K562 (cell line): Measurements from ENCODE around the gene RBKS.

ENCODE experiments used
- HMG20A ChIP-seq: fragments of 450-650 bp; formaldehyde crosslinking; conservative IDR thresholded peaks from 2 replicates; pipeline ENCODE4 v1.4.0; 2020; ENCODE audit warnings: mild to moderate bottlenecking, mixed read lengths
- KAT8 ChIP-seq: fragments of 450-650 bp; IDR thresholded peaks from 2 replicates; pipeline ENCODE4 v1.6.1; 2016; ENCODE audit warnings: low read depth, mild to moderate bottlenecking
- RAD21 ChIP-seq, 2 experiments: fragments of 250-450 bp in 1 of 2; fragments of 450-650 bp in 1 of 2; sonication (Bioruptor Pico) in 1 of 2; formaldehyde crosslinking in 1 of 2; IDR thresholded peaks in 1 of 2; conservative IDR thresholded peaks in 1 of 2; 2 replicates each; pipeline versions ENCODE4 v1.4.0 to v1.8.0; 2020 to 2022; ENCODE audit warnings: mild to moderate bottlenecking in 2 of 2, moderate library complexity in 1 of 2
- TAF7 ChIP-seq: fragments of 450-650 bp; IDR thresholded peaks from 2 replicates; pipeline ENCODE4 v1.6.1; 2016; ENCODE audit warnings: missing genetic modification characterization, missing compliant biosample characterization
- TF ChIP-seq, protein P1 (sequence below): fragments of 450-650 bp; IDR thresholded peaks from 2 replicates; pipeline ENCODE4 v1.6.1; 2016; ENCODE audit warnings: missing biosample characterization, missing genetic modification characterization
- TF ChIP-seq, protein P2 (sequence below): sonication (generic); formaldehyde crosslinking; IDR thresholded peaks from 2 replicates; pipeline ENCODE4 v1.8.1; 2023; ENCODE audit warnings: mild to moderate bottlenecking, missing genetic modification reagents

DNA sequence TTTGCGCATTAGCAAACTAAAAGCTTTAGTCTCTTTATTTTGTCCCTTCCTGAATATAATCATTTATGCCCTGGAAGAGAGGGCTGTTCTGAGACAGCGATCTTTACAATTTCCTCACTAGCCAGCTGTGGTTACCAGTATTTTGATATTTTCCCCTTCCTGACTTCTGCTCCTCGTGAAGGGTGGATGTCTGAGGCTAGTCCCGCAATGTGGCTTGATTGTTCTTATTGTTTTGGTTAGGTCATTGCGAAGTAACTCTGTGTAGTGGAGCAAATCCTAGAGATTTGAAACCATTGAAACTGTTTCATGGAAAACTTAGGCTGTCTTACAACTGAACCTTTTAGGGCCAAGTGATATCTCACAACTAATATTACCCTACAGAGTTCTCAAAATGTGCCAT, 116.2 kb downstream of the RBKS start:
- TF ChIP-seq RAD21 (CRISPR knock-in tag; conservative IDR thresholded peaks at IDR 0.05 in 1 of 2, IDR thresholded peaks at IDR 0.05 in 1 of 2): no peak
- TF ChIP-seq HMG20A (CRISPR knock-in tag): no peak
- TF ChIP-seq, protein P1, sequence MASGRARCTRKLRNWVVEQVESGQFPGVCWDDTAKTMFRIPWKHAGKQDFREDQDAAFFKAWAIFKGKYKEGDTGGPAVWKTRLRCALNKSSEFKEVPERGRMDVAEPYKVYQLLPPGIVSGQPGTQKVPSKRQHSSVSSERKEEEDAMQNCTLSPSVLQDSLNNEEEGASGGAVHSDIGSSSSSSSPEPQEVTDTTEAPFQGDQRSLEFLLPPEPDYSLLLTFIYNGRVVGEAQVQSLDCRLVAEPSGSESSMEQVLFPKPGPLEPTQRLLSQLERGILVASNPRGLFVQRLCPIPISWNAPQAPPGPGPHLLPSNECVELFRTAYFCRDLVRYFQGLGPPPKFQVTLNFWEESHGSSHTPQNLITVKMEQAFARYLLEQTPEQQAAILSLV (tag): no peak
- no peak for TF ChIP-seq KAT8
- TF ChIP-seq, protein P2, sequence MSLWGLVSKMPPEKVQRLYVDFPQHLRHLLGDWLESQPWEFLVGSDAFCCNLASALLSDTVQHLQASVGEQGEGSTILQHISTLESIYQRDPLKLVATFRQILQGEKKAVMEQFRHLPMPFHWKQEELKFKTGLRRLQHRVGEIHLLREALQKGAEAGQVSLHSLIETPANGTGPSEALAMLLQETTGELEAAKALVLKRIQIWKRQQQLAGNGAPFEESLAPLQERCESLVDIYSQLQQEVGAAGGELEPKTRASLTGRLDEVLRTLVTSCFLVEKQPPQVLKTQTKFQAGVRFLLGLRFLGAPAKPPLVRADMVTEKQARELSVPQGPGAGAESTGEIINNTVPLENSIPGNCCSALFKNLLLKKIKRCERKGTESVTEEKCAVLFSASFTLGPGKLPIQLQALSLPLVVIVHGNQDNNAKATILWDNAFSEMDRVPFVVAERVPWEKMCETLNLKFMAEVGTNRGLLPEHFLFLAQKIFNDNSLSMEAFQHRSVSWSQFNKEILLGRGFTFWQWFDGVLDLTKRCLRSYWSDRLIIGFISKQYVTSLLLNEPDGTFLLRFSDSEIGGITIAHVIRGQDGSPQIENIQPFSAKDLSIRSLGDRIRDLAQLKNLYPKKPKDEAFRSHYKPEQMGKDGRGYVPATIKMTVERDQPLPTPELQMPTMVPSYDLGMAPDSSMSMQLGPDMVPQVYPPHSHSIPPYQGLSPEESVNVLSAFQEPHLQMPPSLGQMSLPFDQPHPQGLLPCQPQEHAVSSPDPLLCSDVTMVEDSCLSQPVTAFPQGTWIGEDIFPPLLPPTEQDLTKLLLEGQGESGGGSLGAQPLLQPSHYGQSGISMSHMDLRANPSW (CRISPR knock-in tag): no peak
- TF ChIP-seq TAF7 (tag): no peak
